ENCODE measurements around the gene NR6A1.

DNA sequence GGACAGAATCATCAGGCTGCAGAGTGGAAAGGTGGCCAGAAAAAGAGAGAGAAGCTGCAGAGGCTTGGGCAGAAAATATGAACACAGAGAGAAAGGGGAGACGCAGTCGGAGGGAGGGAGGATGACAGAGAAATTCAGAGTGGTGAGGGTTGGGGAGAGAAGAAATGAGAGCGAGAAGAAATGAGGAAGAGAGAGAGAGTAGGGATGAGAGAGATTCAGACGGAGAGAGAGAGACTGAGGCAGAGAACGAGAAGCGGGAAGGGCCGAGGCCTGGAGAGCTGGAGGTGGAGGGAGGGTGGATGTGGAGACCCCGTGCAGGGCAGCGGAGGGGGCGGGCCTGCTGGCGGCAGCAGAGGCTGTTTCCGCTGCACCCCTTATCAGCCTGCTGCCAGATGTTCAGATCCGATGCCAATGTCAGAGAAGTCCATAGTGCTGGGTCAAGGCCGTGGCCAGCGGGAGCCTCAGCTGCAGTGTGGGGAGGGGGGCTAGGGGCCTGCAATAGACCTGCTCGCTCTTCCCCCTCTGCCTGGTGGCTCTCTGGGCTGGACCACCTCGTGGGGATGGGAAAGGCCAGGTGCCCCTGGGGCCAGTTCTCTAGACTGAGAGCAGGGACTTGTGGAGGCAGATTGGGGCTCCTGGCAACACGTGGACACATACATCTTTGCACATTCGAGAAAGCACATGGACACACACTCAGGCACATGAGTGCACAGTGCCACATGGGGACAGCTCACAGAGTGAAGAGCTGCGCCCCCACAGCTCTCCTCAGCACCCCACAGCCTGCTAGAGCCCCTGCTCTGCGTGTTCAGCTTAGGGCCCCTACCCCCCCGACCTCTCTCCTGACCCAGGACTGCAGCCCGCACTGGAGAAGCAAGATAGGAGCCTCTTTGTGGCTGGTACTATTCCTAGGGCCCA, 259.0 kb downstream of the NR6A1 start:
- TF ChIP-seq ZNF232 (CRISPR knock-in tag; IDR thresholded peaks at IDR 0.05) (no peak), NR1H2 (CRISPR knock-in tag; IDR thresholded peaks at IDR 0.05) (no peak), GTF2I (CRISPR knock-in tag; conservative IDR thresholded peaks at IDR 0.05) (no peak), ESRRA (CRISPR knock-in tag; IDR thresholded peaks at IDR 0.05; ENCODE audit: borderline replicate concordance) (no peak), IRF1 (CRISPR knock-in tag; IDR thresholded peaks at IDR 0.05) (no peak), ZBTB43 (CRISPR knock-in tag; IDR thresholded peaks at IDR 0.05) (no peak), CREB1 (CRISPR knock-in tag; IDR thresholded peaks at IDR 0.05) (no peak), AFF4 (CRISPR knock-in tag; IDR thresholded peaks at IDR 0.05; ENCODE audit: borderline replicate concordance) (no peak), ELF4 (CRISPR knock-in tag; IDR thresholded peaks at IDR 0.05; ENCODE audit: low read depth) (no peak), NR3C1 (CRISPR knock-in tag; conservative IDR thresholded peaks at IDR 0.05; ENCODE audit: low read depth) (no peak), JUN (CRISPR knock-in tag; IDR thresholded peaks at IDR 0.05) (no peak), TCF7 (CRISPR knock-in tag; IDR thresholded peaks at IDR 0.05; ENCODE audit: low read depth) (no peak)
- TF ChIP-seq, protein P1, sequence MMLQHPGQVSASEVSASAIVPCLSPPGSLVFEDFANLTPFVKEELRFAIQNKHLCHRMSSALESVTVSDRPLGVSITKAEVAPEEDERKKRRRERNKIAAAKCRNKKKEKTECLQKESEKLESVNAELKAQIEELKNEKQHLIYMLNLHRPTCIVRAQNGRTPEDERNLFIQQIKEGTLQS (CRISPR knock-in tag; conservative IDR thresholded peaks at IDR 0.05), result no peak
- TF ChIP-seq, protein P2, sequence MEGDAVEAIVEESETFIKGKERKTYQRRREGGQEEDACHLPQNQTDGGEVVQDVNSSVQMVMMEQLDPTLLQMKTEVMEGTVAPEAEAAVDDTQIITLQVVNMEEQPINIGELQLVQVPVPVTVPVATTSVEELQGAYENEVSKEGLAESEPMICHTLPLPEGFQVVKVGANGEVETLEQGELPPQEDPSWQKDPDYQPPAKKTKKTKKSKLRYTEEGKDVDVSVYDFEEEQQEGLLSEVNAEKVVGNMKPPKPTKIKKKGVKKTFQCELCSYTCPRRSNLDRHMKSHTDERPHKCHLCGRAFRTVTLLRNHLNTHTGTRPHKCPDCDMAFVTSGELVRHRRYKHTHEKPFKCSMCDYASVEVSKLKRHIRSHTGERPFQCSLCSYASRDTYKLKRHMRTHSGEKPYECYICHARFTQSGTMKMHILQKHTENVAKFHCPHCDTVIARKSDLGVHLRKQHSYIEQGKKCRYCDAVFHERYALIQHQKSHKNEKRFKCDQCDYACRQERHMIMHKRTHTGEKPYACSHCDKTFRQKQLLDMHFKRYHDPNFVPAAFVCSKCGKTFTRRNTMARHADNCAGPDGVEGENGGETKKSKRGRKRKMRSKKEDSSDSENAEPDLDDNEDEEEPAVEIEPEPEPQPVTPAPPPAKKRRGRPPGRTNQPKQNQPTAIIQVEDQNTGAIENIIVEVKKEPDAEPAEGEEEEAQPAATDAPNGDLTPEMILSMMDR (IDR thresholded peaks at IDR 0.05), result no peak

Measured in WTC11 (cell line).